ENCODE results near the gene MT2A. TPM values are rescaled to one million over a fixed set of nuclear protein-coding genes. Genes with fewer than 3 reads are reported as not detected.

The MT2A gene
- total and polyA plus RNA-seq, 10 of the 15 experiments (the other 5 are each of a cell fraction or from before 2014, with no cell fraction given), result 7.3 to 271 (median 53.5) TPM

DNA sequence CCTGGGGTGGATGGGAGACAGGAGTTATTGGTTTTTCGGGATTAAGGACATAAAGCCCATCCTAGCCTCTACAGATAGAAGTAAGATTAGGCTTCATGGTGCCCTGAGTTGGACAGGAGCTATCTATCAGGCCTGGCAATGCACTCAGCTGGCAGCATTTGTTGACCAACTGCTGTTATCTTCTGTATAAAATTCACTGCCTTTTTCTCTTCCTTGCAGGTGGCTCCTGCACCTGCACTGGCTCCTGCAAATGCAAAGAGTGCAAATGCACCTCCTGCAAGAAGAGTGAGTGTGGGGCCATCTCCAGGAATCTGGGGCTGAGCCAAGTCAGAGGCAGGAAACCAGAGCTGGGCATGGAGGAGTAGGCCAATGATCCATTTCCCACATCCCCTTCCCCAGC is 30.7 kb downstream of the MT2A start:
- ATAC-seq (no peak), DNase-seq (ENCODE audit: low read depth, low spot score) (no peak), FAIRE-seq (no peak)
- no peaks in the 10 kb centered on the region for H3K36me3 ChIP-seq (ENCODE audit: control insufficient read depth in 2 of 2, insufficient read depth in 2 of 2, low read length in 1 of 2)
- RAD21 ChIA-PET (ENCODE audit: unreplicated experiment), result no interaction called here
- H3K4me2 ChIP-seq (ENCODE audit: control insufficient read depth, insufficient read depth), result no peak overlapping the region
- H3K4me3 ChIP-seq, result no peak overlapping the region
- no peak overlapping the region for H3K9ac ChIP-seq (ENCODE audit: control insufficient read depth, insufficient read depth, low read length)
- no peaks in the 10 kb centered on the region for H4K20me1 ChIP-seq (ENCODE audit: control insufficient read depth, insufficient read depth)
- SMC1A ChIA-PET (ENCODE audit: uncharacterized antibody, unreplicated experiment), result no interaction called here
- no peaks in the 10 kb centered on the region for H3K79me2 ChIP-seq (ENCODE audit: control insufficient read depth, insufficient read depth, low read length)
- BruUV-seq (replicated peaks), result no TSS peak
- no peaks in the 10 kb centered on the region for H3K4me1 ChIP-seq (ENCODE audit: control insufficient read depth, insufficient read depth, low read length)
- TF ChIP-seq NFYB (IDR thresholded peaks at IDR 0.05; ENCODE audit: insufficient read depth, low read depth, low read length) (no peak), MEF2A (IDR thresholded peaks at IDR 0.05; ENCODE audit: insufficient read depth, low read depth, low read length) (no peak)
- 8% methylated on average over 1 of the region's 1 CpG for WGBS (ENCODE audit: insufficient coverage, insufficient replicate concordance, low lambda C conversion rate, missing lambda C conversion rate)
- H3K9me3 ChIP-seq (replicated peaks; ENCODE audit: control insufficient read depth, insufficient read depth, low read length), result no peaks in the 10 kb centered on the region
- intact Hi-C loops (cut with micrococcal nuclease; ENCODE audit: unreplicated experiment) (no loop called here), in situ Hi-C loops (cut with MboI) (no loop called here)
- H3K27me3 ChIP-seq (replicated peaks in 1 of 2; ENCODE audit: control insufficient read depth in 2 of 2, insufficient read depth in 2 of 2, low read length in 1 of 2), result peaks cover 12 to 23% of the 10 kb centered on the region in 2 experiments; a peak in 3 of 4 replicates
- H2AFZ ChIP-seq (ENCODE audit: control insufficient read depth, low read depth, low read length), result no peak overlapping the region
- CTCF ChIA-PET, result no interaction called here
- POLR2A ChIA-PET, result no interaction called here
- no peak overlapping the region for H3K27ac ChIP-seq (ENCODE audit: control insufficient read depth, insufficient read depth)

- no peak overlapping the region for H3K27ac ChIP-seq (ENCODE audit: control insufficient read depth, insufficient read depth)
- in situ Hi-C loops (cut with MboI) (no loop called here), intact Hi-C loops (cut with micrococcal nuclease; ENCODE audit: unreplicated experiment) (no loop called here)
- DNase-seq (ENCODE audit: low read depth, low spot score) (no peak), ATAC-seq (no peak), FAIRE-seq (no peak)
- TF ChIP-seq CEBPB (IDR thresholded peaks at IDR 0.05; ENCODE audit: borderline replicate concordance in 1 of 2, low read depth in 2 of 2, low read length in 2 of 2) (no peak), NBN (IDR thresholded peaks at IDR 0.05) (no peak), EED (IDR thresholded peaks at IDR 0.05; ENCODE audit: low read depth) (no peak), ZNF622 (IDR thresholded peaks at IDR 0.05) (no peak), RB1 (IDR thresholded peaks at IDR 0.05; ENCODE audit: borderline replicate concordance) (no peak), DPF2 (IDR thresholded peaks at IDR 0.05) (no peak), CHD2 (IDR thresholded peaks at IDR 0.05; ENCODE audit: borderline replicate concordance, low read depth, low read length) (no peak), YY1 (IDR thresholded peaks at IDR 0.05; ENCODE audit: low read depth, low read length) (no peak), STAT1 (conservative IDR thresholded peaks at IDR 0.05) (no peak), SMC3 (IDR thresholded peaks at IDR 0.05; ENCODE audit: borderline replicate concordance, low read length) (no peak), CBX5 (IDR thresholded peaks at IDR 0.05; ENCODE audit: low read depth) (no peak), MEF2B (IDR thresholded peaks at IDR 0.05; ENCODE audit: partially characterized antibody, poor library complexity, severe bottlenecking) (no peak), ZZZ3 (IDR thresholded peaks at IDR 0.05; ENCODE audit: control insufficient read depth, insufficient read length, low read depth) (no peak), IKZF1 (conservative IDR thresholded peaks at IDR 0.05) (no peak), POLR2A (IDR thresholded peaks at IDR 0.05; ENCODE audit: low read depth, low read length) (no peak)
- RAD21 ChIA-PET (ENCODE audit: unreplicated experiment), result no interaction called here
- H2AFZ ChIP-seq (ENCODE audit: control insufficient read depth, low read depth, low read length), result no peak overlapping the region
- 22% methylated on average over 1 of the region's 1 CpG for WGBS (ENCODE audit: insufficient coverage, insufficient replicate concordance, low lambda C conversion rate, missing lambda C conversion rate)
- no peaks in the 10 kb centered on the region for H3K4me1 ChIP-seq (ENCODE audit: control insufficient read depth, insufficient read depth, low read length)
- BruUV-seq (replicated peaks), result no TSS peak
- POLR2A ChIA-PET, result interaction anchor here (1.1 kb wide), 1 partner anchor 392 kb away, joined by 3 read pairs; no protein-coding TSS in a partner anchor
- H3K9ac ChIP-seq (ENCODE audit: control insufficient read depth, insufficient read depth, low read length), result no peak overlapping the region
- no peak overlapping the region for H3K4me2 ChIP-seq (ENCODE audit: control insufficient read depth, insufficient read depth)
- no peaks in the 10 kb centered on the region for H4K20me1 ChIP-seq (ENCODE audit: control insufficient read depth, insufficient read depth)
- peaks cover 20 to 22% of the 10 kb centered on the region in 2 experiments for H3K27me3 ChIP-seq (replicated peaks in 1 of 2; ENCODE audit: control insufficient read depth in 2 of 2, insufficient read depth in 2 of 2, low read length in 1 of 2)
- CTCF ChIA-PET, result interaction anchor here (0.6 to 1.1 kb wide), 2 partner anchors 62 to 214 kb away, joined by 3 read pairs; no protein-coding TSS in a partner anchor
- no peaks in the 10 kb centered on the region for H3K9me3 ChIP-seq (replicated peaks; ENCODE audit: control insufficient read depth, insufficient read depth, low read length)
- SMC1A ChIA-PET (ENCODE audit: uncharacterized antibody, unreplicated experiment), result no interaction called here
- no peak overlapping the region for H3K4me3 ChIP-seq
- no peaks in the 10 kb centered on the region for H3K79me2 ChIP-seq (ENCODE audit: control insufficient read depth, insufficient read depth, low read length)
- H3K36me3 ChIP-seq (ENCODE audit: control insufficient read depth in 2 of 2, insufficient read depth in 2 of 2, low read length in 1 of 2), result no peaks in the 10 kb centered on the region
These were observed 31.7 kb downstream of the MT2A start for GRCh38 chr16:56640076-56640475.

Measured in GM12878 (cell line).